Measurements from ENCODE around the gene LONP2. TPM values are rescaled to one million over a fixed set of nuclear protein-coding genes. Genes with fewer than 3 reads are reported as not detected.

LONP2 gene
- total and polyA plus RNA-seq, 2 of the 13 experiments (the other 11 are each of a cell fraction or from before 2014, with no cell fraction given), result 39.2 to 63.3 TPM

GRCh38 chr16:48206594-48207242 is 37.4 kb upstream of the LONP2 start (continued):
- TF ChIP-seq, protein P1, sequence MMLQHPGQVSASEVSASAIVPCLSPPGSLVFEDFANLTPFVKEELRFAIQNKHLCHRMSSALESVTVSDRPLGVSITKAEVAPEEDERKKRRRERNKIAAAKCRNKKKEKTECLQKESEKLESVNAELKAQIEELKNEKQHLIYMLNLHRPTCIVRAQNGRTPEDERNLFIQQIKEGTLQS (CRISPR knock-in tag; IDR thresholded peaks at IDR 0.05), result peak; percentile 86
- no peak for TF ChIP-seq ZNF407 (CRISPR knock-in tag; IDR thresholded peaks at IDR 0.05; ENCODE audit: not compliant biosample characterization)
- TF ChIP-seq ZZZ3 (CRISPR knock-in tag; IDR thresholded peaks at IDR 0.05; ENCODE audit: borderline replicate concordance), result no peak
- TF ChIP-seq, protein P2, sequence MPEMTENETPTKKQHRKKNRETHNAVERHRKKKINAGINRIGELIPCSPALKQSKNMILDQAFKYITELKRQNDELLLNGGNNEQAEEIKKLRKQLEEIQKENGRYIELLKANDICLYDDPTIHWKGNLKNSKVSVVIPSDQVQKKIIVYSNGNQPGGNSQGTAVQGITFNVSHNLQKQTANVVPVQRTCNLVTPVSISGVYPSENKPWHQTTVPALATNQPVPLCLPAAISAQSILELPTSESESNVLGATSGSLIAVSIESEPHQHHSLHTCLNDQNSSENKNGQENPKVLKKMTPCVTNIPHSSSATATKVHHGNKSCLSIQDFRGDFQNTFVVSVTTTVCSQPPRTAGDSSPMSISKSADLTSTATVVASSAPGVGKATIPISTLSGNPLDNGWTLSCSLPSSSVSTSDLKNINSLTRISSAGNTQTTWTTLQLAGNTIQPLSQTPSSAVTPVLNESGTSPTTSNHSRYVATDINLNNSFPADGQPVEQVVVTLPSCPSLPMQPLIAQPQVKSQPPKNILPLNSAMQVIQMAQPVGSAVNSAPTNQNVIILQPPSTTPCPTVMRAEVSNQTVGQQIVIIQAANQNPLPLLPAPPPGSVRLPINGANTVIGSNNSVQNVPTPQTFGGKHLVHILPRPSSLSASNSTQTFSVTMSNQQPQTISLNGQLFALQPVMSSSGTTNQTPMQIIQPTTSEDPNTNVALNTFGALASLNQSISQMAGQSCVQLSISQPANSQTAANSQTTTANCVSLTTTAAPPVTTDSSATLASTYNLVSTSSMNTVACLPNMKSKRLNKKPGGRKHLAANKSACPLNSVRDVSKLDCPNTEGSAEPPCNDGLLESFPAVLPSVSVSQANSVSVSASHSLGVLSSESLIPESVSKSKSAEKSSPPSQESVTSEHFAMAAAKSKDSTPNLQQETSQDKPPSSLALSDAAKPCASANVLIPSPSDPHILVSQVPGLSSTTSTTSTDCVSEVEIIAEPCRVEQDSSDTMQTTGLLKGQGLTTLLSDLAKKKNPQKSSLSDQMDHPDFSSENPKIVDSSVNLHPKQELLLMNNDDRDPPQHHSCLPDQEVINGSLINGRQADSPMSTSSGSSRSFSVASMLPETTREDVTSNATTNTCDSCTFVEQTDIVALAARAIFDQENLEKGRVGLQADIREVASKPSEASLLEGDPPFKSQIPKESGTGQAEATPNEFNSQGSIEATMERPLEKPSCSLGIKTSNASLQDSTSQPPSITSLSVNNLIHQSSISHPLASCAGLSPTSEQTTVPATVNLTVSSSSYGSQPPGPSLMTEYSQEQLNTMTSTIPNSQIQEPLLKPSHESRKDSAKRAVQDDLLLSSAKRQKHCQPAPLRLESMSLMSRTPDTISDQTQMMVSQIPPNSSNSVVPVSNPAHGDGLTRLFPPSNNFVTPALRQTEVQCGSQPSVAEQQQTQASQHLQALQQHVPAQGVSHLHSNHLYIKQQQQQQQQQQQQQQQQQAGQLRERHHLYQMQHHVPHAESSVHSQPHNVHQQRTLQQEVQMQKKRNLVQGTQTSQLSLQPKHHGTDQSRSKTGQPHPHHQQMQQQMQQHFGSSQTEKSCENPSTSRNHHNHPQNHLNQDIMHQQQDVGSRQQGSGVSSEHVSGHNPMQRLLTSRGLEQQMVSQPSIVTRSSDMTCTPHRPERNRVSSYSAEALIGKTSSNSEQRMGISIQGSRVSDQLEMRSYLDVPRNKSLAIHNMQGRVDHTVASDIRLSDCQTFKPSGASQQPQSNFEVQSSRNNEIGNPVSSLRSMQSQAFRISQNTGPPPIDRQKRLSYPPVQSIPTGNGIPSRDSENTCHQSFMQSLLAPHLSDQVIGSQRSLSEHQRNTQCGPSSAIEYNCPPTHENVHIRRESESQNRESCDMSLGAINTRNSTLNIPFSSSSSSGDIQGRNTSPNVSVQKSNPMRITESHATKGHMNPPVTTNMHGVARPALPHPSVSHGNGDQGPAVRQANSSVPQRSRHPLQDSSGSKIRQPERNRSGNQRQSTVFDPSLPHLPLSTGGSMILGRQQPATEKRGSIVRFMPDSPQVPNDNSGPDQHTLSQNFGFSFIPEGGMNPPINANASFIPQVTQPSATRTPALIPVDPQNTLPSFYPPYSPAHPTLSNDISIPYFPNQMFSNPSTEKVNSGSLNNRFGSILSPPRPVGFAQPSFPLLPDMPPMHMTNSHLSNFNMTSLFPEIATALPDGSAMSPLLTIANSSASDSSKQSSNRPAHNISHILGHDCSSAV (CRISPR knock-in tag; IDR thresholded peaks at IDR 0.05; ENCODE audit: borderline replicate concordance), result no peak
- TF ChIP-seq ZFP41 (CRISPR knock-in tag; IDR thresholded peaks at IDR 0.05; ENCODE audit: borderline replicate concordance), result no peak
- no peak for TF ChIP-seq NAIF1 (CRISPR knock-in tag; IDR thresholded peaks at IDR 0.05; ENCODE audit: borderline replicate concordance)
- TF ChIP-seq SMAD9 (CRISPR knock-in tag; IDR thresholded peaks at IDR 0.05), result no peak
- TF ChIP-seq TCF12 (IDR thresholded peaks at IDR 0.05), result no peak
- TF ChIP-seq TCF12 (CRISPR knock-in tag; IDR thresholded peaks at IDR 0.05), result no peak
- 0 out of 2 replicates have a peak, but pooled peaks have one; percentile 45 for TF ChIP-seq ZNF205 (CRISPR knock-in tag; IDR thresholded peaks at IDR 0.05)
- TF ChIP-seq HNRNPH1 (optimal IDR thresholded peaks at IDR 0.05; ENCODE audit: low read depth, low read length), result no peak
- TF ChIP-seq SP2 (CRISPR knock-in tag; IDR thresholded peaks at IDR 0.05), result no peak
- TF ChIP-seq ZNF850 (CRISPR knock-in tag; conservative IDR thresholded peaks at IDR 0.05), result no peak
